ENCODE measurements around the gene PIGH.

The PIGH gene

DNA sequence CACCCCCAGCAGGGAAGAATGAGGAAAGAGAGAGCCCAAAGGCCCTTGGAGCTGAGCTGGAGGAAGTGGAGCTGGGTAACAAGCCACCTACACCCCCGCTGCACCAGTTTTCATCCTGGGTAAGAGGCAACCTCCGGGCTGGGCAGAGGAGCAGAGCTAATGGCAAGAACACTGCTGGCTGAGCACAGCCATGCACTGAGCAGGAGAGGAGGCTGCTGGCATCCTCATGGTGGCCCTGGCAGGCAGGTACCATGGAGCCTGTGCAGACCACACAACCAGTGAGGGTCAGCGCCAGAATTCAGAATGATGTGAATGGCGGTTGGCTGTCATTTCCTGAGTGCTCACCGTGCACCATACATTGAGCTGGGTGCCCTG lies 37.3 kb downstream of the PIGH start:
- TF ChIP-seq SIN3A (IDR thresholded peaks at IDR 0.05; ENCODE audit: borderline replicate concordance, insufficient read depth, low read length) (no peak), FOXP2 (optimal IDR thresholded peaks at IDR 0.05; ENCODE audit: borderline replicate concordance, extremely low read depth, extremely low read length, insufficient read depth) (no peak), TAF1 (IDR thresholded peaks at IDR 0.05; ENCODE audit: borderline replicate concordance, insufficient read depth, low read length) (no peak), POLR2AphosphoS5 (IDR thresholded peaks at IDR 0.05; ENCODE audit: low read depth, low read length) (no peak)
- TF ChIP-seq, protein P1, sequence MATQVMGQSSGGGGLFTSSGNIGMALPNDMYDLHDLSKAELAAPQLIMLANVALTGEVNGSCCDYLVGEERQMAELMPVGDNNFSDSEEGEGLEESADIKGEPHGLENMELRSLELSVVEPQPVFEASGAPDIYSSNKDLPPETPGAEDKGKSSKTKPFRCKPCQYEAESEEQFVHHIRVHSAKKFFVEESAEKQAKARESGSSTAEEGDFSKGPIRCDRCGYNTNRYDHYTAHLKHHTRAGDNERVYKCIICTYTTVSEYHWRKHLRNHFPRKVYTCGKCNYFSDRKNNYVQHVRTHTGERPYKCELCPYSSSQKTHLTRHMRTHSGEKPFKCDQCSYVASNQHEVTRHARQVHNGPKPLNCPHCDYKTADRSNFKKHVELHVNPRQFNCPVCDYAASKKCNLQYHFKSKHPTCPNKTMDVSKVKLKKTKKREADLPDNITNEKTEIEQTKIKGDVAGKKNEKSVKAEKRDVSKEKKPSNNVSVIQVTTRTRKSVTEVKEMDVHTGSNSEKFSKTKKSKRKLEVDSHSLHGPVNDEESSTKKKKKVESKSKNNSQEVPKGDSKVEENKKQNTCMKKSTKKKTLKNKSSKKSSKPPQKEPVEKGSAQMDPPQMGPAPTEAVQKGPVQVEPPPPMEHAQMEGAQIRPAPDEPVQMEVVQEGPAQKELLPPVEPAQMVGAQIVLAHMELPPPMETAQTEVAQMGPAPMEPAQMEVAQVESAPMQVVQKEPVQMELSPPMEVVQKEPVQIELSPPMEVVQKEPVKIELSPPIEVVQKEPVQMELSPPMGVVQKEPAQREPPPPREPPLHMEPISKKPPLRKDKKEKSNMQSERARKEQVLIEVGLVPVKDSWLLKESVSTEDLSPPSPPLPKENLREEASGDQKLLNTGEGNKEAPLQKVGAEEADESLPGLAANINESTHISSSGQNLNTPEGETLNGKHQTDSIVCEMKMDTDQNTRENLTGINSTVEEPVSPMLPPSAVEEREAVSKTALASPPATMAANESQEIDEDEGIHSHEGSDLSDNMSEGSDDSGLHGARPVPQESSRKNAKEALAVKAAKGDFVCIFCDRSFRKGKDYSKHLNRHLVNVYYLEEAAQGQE (IDR thresholded peaks at IDR 0.05; ENCODE audit: insufficient read depth in 1 of 2, low read depth in 2 of 2, low read length in 2 of 2): no peak

DNA sequence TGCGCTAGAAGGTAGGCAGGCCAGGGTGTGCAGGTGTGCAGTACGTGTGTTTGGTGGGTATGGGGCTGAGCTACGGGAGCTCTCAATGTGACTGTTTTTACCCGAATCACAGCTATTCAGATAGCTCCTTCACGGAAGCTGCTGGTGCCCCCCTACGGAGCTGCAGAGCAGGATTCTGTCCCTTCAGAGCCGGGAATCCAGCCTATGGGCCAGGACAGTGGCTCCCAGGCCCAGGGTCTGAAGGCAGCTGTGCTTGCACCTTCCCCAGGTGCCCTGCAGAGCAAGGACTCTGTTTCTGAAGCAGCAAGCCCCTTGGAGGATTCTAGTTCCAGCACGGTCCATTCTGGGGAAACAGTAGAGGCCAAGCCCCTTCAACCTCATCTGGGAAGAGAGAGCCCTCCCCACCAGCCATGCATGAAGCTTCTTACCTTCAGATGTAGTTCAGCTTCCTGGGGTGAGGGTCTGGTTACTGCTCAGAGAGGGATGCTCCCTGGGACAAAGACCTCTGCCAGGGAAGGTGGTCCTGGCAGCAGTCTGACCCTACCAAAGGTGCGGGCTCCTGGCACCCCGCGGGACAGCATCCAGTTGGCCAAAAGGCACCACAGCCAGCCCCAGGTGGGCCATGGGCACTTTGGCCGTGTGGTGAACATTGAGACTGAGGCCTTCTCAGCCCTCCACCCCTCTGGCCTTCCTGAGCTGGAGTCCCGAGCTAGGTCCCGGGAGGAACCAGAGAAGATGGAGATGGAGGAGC lies 37.9 kb downstream of the PIGH start:
- no peak for TF ChIP-seq FOXP2 (optimal IDR thresholded peaks at IDR 0.05; ENCODE audit: borderline replicate concordance, extremely low read depth, extremely low read length, insufficient read depth)
- TF ChIP-seq TAF1 (IDR thresholded peaks at IDR 0.05; ENCODE audit: borderline replicate concordance, insufficient read depth, low read length): no peak
- TF ChIP-seq, protein P1 (IDR thresholded peaks at IDR 0.05; ENCODE audit: insufficient read depth in 1 of 2, low read depth in 2 of 2, low read length in 2 of 2): no peak
- no peak for TF ChIP-seq SIN3A (IDR thresholded peaks at IDR 0.05; ENCODE audit: borderline replicate concordance, insufficient read depth, low read length)
- TF ChIP-seq POLR2AphosphoS5 (IDR thresholded peaks at IDR 0.05; ENCODE audit: low read depth, low read length): no peak

DNA sequence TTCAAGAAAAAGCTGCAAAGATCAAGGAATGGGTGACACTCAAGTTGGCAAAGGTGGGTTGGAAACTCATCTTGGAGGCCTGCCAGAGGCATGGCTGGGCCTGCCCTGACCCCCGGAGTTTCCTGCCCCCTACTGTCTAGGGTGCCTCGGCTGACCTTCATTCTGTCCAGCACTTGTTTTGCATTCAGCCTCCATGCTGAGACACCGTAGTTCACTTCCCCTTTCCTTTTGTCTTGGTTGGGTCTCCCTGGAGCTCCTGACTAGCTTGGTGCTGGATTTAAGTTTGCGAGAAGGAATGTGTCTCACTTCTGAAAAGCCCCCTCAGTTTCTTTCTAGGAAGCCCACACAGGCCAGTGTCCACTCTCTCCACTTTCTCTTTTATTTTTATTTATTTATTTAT lies 40.4 kb downstream of the PIGH start:
- TF ChIP-seq SIN3A (IDR thresholded peaks at IDR 0.05; ENCODE audit: borderline replicate concordance, insufficient read depth, low read length) (no peak), POLR2AphosphoS5 (IDR thresholded peaks at IDR 0.05; ENCODE audit: low read depth, low read length) (no peak), TAF1 (IDR thresholded peaks at IDR 0.05; ENCODE audit: borderline replicate concordance, insufficient read depth, low read length) (no peak), FOXP2 (optimal IDR thresholded peaks at IDR 0.05; ENCODE audit: borderline replicate concordance, extremely low read depth, extremely low read length, insufficient read depth) (no peak)
- TF ChIP-seq, protein P1 (IDR thresholded peaks at IDR 0.05; ENCODE audit: insufficient read depth in 1 of 2, low read depth in 2 of 2, low read length in 2 of 2): no peak

DNA sequence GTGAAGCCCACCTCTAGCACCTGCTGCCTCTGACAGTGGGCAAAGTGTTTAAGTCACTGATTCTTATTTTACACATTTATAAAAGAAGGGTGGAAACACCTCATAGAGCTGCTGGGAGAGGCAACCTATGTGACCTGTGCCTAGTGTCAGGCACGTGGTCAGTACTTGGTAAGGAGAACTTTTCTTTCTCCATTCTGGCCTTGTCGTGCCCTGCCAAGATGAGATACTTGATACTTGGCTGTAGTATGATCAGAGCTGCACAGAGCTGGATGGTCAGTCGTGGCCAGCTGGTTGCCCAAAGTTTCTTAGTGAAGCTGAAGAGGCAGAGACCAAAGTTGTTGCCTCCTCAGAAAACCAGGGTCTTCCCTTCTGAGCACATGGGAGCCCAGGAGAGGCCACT lies 42.4 kb downstream of the PIGH start:
- TF ChIP-seq FOXP2 (optimal IDR thresholded peaks at IDR 0.05; ENCODE audit: borderline replicate concordance, extremely low read depth, extremely low read length, insufficient read depth) (no peak), POLR2AphosphoS5 (IDR thresholded peaks at IDR 0.05; ENCODE audit: low read depth, low read length) (no peak), SIN3A (IDR thresholded peaks at IDR 0.05; ENCODE audit: borderline replicate concordance, insufficient read depth, low read length) (no peak), TAF1 (IDR thresholded peaks at IDR 0.05; ENCODE audit: borderline replicate concordance, insufficient read depth, low read length) (no peak)
- TF ChIP-seq, protein P1 (IDR thresholded peaks at IDR 0.05; ENCODE audit: insufficient read depth in 1 of 2, low read depth in 2 of 2, low read length in 2 of 2): no peak
